Measurements from ENCODE around the gene LUZP2.

The LUZP2 gene

GRCh38 chr11:24560324-24560723 is 63.5 kb downstream of the LUZP2 start:
- in situ Hi-C loops (cut with HindIII; ENCODE audit: low sequenced_read_pairs), result no loop called here

GRCh38 chr11:24567380-24567779 is 70.5 kb downstream of the LUZP2 start:
- in situ Hi-C loops (cut with HindIII; ENCODE audit: low sequenced_read_pairs), result no loop called here

GRCh38 chr11:24572376-24572775 is 75.5 kb downstream of the LUZP2 start:
- in situ Hi-C loops (cut with HindIII; ENCODE audit: low sequenced_read_pairs), result no loop called here

- in situ Hi-C loops (cut with HindIII; ENCODE audit: low sequenced_read_pairs), result no loop called here
Measured at GRCh38 chr11:24574461-24574860, 77.6 kb downstream of the LUZP2 start.

GRCh38 chr11:24575392-24575791 is 78.5 kb downstream of the LUZP2 start:
- in situ Hi-C loops (cut with HindIII; ENCODE audit: low sequenced_read_pairs), result no loop called here

- in situ Hi-C loops (cut with HindIII; ENCODE audit: low sequenced_read_pairs), result no loop called here
Measured at GRCh38 chr11:24585192-24585591, 88.3 kb downstream of the LUZP2 start.

- in situ Hi-C loops (cut with HindIII; ENCODE audit: low sequenced_read_pairs), result no loop called here
Measured at GRCh38 chr11:24587635-24588034, 90.8 kb downstream of the LUZP2 start.

GRCh38 chr11:24588081-24588480 is 91.2 kb downstream of the LUZP2 start:
- in situ Hi-C loops (cut with HindIII; ENCODE audit: low sequenced_read_pairs), result no loop called here

GRCh38 chr11:24589064-24589463 is 92.2 kb downstream of the LUZP2 start:
- in situ Hi-C loops (cut with HindIII; ENCODE audit: low sequenced_read_pairs), result no loop called here

GRCh38 chr11:24591283-24591682 is 94.4 kb downstream of the LUZP2 start:
- in situ Hi-C loops (cut with HindIII; ENCODE audit: low sequenced_read_pairs), result no loop called here

- in situ Hi-C loops (cut with HindIII; ENCODE audit: low sequenced_read_pairs), result no loop called here
Measured at GRCh38 chr11:24592360-24592759, 95.5 kb downstream of the LUZP2 start.

GRCh38 chr11:24593332-24593731 is 96.5 kb downstream of the LUZP2 start:
- in situ Hi-C loops (cut with HindIII; ENCODE audit: low sequenced_read_pairs), result no loop called here

GRCh38 chr11:24594401-24594800 is 97.5 kb downstream of the LUZP2 start:
- in situ Hi-C loops (cut with HindIII; ENCODE audit: low sequenced_read_pairs), result no loop called here

- in situ Hi-C loops (cut with HindIII; ENCODE audit: low sequenced_read_pairs), result no loop called here
Measured at GRCh38 chr11:24598641-24599040, 101.8 kb downstream of the LUZP2 start.

GRCh38 chr11:24609192-24610119 is 112.6 kb downstream of the LUZP2 start:
- in situ Hi-C loops (cut with HindIII; ENCODE audit: low sequenced_read_pairs), result no loop called here

- in situ Hi-C loops (cut with HindIII; ENCODE audit: low sequenced_read_pairs), result no loop called here
Measured at GRCh38 chr11:24615451-24616160, 118.8 kb downstream of the LUZP2 start.

GRCh38 chr11:24617856-24618255 is 121.0 kb downstream of the LUZP2 start:
- in situ Hi-C loops (cut with HindIII; ENCODE audit: low sequenced_read_pairs), result no loop called here

- in situ Hi-C loops (cut with HindIII; ENCODE audit: low sequenced_read_pairs), result no loop called here
Measured at GRCh38 chr11:24619900-24620299, 123.0 kb downstream of the LUZP2 start.

- in situ Hi-C loops (cut with HindIII; ENCODE audit: low sequenced_read_pairs), result no loop called here
Measured at GRCh38 chr11:24622262-24622661, 125.4 kb downstream of the LUZP2 start.

GRCh38 chr11:24623121-24623520 is 126.3 kb downstream of the LUZP2 start:
- in situ Hi-C loops (cut with HindIII; ENCODE audit: low sequenced_read_pairs), result no loop called here

GRCh38 chr11:24624432-24624831 is 127.6 kb downstream of the LUZP2 start:
- in situ Hi-C loops (cut with HindIII; ENCODE audit: low sequenced_read_pairs), result no loop called here

- in situ Hi-C loops (cut with HindIII; ENCODE audit: low sequenced_read_pairs), result no loop called here
Measured at GRCh38 chr11:24625975-24626374, 129.1 kb downstream of the LUZP2 start.

Data from DLD1 (cell line).